Fibroblast of skin of back (primary cell): ENCODE data around the gene WHRN.

ENCODE experiments used
- DNase-seq: peaks from one replicate; pipeline ENCODE4 v3.0.0-alpha.2; 2013

The WHRN gene

DNA sequence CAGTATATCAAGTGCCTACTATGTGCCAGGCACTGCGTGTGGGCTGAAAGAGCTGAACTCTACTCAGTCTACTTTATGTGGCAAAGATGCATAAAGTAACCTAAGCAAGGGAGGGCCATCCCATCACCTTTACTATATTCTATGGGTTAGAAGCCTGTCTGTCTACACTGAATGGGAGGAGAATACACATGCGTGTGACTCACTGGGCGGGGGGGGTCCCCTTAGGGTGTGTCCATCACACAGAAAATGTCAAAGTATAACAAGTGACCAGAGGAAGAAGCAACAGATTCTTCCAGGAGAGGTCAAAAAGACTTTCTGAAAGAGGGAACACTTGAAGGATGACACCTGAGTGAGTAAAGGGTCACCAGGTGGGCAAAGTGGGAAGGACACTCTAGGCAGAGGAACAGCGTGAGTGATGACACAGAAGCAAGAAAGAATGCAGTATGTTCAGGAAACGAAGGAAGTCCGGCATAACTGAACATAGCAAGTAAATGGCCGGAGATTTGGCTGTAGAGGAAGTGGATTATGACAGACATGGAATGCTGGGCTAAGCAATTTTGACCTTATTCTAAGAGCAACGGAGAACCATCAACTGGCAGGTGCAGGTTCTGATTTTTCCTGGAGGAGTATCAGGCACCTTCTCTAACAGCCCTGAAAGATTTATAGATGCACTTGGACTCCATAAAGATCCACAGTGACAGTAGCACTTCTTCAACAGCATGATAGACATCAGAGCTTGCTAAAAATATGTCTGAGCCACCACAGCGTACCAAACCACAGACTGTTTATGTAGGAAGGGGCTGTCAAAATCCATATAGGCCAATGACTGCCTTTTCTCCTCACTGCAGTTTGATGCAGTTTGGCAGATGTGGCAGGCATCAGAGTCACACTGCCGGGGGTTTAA, 8.0 kb upstream of the WHRN start:
- no peak for DNase-seq

DNA sequence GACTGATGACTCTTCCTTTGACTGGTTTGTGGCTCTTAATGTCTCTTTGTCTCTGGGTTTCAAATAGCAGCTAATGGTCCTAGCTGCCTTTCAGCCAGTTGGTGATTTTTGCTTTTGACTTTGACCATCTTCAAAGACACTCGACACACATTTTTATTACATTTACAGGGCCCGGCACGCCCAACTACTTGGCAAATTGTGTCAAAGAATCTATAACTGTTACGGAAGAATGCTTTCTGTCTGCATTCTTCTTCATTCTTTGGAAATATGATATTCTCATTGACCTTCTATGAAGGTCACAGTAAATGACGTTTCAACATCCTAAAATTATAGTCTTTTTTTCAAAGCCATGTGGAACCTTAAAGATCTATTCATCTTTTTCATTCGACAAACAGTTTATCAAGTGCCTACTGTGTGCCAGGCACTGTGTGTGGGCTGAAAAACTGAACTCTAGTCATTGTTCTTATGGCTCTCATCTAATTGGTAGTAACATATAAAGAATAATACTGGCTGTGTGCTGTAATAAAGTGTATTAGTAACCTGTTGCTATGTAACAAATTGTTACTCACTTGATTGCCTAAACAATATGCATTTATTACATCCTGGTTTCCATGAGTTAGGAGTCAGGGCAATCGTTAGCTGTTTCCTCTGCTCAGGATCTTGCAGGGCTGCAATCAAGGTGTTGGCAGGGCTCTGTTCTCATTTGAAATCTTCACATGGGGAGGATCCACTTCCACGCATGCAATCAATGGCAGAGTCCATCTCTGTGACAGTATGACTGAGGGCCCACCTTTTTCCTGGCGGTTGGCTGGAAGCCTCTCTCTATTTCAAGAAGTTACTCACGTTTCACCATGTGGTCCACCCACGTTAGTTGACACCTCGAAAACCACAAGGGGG, 7.0 kb upstream of the WHRN start:
- no peak for DNase-seq

DNA sequence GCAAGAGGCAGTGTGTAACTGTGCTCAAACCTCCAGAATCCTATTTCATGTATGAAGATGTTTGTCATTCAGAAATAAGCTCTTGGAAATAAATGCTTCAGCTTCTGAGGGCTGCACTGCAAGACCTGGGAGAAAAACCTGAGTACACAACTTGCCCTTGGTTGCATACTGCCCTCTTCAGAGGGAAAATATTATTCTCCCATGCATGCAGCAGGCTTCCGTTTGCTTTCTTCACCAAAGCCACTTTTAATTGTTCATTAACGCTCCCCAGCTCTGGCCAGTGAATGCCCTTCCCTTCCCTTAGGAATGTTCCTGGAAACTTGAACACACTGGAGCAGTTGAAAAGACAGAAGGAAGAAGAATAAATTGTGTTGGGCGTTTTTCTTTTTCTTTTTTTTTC, 2.5 kb upstream of the WHRN start:
- DNase-seq, result no peak

DNA sequence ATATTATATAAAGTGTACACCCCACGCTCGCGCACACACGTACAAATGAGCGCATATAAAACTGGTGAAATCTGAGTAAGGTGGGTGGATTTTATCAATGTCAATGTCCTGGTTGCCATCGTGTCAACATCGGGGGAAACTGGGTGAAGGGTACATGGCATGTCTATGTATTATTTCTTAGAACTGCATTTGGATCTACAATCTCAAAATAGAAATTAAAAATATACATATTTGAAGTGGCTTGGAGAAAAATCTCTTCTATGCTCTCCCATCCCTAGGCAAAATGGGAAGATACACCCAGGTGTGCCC, 763 bp upstream of the WHRN start:
- DNase-seq, result no peak

DNA sequence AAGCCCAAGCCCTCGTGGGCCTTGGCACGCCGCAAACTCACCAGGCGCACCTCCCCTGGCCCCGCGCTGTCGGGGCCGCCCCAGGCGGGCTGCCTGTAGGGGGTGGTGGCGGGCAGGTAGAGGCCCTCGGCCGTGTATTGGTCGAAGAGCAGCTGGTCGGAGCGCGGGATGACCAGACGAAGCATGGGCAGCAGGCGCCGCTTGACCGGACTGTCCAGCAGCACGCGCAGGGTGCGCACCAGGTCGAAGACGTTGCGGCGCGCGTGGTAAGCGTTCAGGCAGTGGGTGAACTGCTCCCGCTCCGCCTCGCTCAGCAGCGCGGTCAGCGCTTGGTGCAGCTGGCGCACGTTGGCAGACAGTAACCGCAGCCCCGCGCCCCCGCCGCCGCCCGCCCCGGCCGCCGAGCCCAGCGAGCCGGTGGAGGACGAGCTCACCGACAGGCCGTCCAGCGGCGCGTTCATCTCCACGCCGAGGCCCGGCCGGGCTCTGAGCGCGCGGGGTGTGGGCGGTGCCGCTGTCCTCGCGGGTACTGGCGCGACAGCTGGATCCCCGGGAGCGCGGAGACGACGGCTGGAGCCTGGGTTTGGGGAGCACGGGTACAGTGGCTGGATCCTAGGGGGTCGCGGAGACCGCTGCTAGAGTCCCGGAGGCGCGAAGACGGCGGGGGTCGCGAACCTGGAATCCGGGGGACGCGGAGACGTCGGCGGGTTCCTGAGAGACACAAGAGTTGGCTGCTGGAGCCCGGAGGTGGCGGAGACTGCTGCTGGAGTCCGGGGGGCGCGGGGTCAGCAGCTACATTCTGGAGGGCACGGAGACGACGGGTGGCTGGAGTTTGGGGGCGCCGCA, 709 bp downstream of the WHRN start:
- peak; percentile 18 for DNase-seq

DNA sequence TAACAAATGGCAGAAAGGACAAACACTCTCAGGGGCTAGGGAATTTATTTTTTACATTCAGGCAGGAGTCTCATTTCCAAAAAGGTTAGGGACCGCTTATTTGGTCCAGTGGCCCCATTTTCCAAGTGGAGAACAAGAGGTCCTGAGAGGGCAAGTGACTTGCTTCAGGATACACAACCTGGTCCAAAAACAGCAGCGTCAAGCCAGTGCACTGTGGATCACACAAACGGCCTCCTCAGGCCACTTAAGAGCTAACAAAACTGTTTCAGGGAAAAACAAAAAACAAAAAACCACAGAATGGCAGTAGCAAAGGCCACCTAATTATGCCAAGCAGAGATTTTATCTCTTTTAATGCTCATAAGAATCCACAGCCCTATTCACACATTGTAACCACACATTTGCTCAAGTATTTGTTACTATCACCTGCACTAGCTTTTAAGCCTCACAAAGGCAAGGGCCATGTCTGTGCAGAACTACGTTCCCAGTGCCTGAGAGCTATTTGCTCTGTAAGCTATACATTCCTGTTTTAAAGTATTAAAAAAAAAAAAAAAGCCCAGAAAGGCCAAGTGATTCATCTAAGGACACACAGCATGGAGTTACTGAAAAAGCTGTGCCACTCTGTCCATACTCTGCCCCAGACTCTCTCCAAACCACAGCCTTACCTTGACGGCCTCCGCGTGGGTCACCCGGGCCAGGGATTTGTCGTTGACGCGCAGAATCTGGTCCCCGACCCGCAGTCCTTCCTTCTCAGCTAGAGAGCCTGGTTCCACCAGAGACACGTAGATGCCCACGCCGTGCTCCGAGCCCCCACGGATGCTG, 1.5 kb downstream of the WHRN start:
- DNase-seq, result no peak

DNA sequence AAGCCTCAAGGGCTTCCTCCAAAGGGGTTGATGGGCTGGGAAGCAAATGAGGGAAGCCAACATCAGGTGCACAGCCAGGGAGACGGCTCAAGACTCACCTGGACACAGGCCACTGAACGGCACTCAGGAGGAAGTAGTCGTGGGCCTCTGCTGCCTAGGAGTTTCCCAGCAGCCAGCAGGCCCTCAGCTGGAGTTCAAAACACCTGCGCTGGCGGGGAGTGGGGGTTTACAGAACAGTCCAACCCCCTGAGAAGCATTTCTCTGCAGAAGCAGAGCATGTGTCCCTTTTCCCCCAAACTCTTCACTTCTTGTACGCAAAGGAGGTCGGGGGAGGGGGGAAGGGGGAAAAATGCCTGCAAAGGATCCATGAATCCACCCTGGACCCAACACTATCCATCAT, 2.3 kb downstream of the WHRN start:
- no peak for DNase-seq

DNA sequence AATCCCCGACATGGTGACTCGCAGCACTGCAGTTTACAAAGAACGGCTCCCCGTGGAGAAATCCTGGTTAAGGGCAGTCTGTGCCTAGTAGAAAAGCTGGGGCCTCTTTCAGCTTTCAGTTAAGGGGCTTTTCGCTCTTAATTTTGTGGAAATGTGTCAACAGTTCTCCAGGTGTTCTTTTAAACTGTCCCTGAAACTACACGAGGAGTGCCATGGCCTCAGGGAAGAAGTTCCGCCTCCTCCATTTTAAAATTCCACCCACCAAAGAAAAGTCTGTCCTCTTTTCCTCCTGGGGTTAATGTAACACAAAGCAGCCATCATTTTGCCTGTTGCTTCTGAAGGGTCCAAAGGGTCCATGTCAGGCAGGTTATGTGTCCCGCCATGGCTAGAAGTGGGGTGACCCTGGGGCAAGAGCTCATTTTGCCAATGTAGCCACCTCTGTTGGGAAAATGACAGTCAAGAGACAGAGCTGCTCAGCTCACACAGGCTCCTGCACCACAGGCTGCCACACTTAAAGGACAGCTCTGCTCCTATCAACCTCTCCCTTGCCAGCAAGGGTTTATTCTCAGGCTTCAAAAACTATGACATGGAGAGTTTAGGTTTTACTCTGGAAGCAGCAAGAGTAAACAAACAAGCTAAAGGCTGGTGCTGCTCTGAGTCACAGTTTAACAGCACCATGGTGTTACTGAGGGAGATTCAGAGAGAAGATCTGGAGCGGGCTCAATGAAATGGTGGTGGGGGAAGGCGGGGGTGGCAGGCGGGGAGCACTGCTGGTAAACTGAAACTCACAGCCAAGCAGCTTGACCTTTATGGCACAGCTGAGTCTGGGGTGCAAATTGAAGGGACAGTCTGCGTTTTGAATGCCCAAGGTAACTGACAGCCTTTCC, 3.2 kb downstream of the WHRN start:
- DNase-seq, result peak; percentile 51

DNA sequence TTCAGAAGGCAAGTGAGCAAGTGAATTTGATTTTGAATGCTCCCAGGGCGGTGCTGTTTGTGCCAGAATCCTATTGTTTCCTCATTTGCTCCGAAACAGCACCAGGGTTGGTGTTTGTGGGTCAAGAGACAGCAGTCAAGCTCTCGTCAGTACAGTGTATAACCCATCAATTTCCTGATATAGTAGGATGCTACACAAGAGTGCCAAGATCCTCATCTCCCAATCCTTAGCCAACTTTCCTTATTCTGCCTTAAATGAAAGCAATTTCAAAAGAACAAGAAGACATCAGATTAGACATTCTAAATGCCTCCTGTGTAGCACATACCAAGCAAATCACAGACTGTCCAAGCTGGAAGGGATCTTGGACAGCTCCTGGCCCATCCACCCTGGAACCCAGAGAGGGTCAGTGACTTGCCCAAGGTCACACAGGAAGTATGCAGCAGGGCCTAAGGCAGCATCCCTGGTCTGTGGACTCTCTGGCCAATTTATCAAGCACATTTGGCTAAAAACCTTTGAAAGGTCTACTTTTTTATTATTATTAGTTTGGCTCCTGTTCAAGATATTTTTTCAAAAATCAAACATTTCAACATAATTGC, 4.5 kb downstream of the WHRN start:
- no peak for DNase-seq

DNA sequence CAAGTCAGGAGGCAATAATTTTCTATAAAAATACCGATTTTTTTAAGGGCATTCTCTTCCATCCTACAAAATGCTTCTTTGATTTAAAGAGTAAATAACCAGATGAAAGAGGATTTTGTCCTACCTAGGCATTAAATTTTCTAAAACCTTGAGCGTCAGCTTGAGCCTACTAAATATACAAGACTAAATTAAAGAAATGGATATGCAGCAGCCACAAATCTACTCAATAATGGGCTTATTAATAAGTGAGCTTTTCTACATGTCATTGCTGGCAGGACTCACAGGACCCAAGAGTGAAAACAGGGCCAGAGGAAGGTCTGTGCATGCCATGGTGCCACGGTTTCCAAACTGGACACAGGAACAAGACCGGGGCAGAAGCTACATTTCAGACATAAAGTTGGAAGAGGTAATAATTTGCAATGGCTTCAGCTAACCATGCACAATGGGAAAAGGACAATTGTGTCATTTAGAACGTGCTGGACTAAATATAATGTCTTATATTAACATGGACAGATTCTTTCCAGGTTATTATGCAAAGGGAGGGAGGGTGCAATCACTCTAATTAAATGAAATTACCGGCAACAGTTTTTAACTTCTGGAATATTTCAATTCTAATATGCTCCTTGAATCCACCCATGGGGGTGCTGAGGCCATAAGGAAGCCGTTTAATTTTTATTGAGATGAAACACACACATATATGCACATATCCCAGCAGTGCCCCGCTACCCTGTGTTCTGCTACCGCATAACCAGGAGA, 5.2 kb downstream of the WHRN start:
- no peak for DNase-seq

DNA sequence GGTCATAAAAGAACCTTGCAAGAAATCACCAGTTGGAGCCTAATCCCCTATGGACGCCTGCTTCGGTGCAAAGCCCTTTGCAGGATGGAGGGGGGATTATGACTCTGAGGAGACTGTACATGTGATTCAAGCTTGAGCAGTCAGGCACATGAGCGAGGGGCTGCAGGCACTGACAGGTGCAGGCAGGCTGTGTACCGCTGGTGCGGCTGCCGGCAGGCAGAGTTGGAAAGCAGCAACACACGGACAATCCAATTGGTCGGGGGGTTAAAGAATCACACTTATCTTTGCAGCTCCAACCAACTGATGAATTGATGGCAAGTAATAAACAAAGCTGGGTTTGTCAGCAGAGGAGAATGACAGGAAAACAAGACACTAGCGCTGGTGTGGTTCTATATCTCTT, 5.7 kb downstream of the WHRN start:
- DNase-seq, result no peak

DNA sequence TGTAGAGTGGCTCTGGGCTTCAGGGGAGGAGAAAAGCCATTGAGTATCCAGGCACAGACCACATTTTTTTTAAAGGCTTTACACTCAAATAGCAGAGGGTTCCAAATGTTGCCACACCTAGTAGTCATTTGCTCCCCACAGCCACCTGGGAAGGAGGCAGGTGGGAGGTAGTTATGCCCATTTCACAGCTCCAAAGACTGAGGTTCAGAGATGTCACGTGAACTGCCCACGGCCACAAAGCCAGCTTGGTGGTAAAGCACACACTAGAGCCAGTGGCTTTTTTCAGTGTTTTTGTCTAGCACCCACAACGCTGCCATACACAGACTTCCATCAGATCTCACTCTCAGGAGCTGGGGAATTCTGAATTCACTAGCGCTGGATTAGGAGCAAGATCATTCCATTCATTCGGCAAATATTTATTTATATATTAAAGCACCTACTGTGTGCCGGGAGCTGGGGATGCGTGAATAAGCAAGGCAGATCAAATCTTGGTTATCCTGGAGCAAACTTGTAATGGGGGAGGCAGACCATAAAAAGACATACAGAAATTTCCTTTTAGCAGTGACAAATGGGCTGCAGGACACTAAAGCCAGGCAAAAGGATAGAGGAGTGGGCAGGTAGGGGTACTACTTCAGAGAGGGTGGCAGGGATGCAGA, 7.4 kb downstream of the WHRN start:
- no peak for DNase-seq

DNA sequence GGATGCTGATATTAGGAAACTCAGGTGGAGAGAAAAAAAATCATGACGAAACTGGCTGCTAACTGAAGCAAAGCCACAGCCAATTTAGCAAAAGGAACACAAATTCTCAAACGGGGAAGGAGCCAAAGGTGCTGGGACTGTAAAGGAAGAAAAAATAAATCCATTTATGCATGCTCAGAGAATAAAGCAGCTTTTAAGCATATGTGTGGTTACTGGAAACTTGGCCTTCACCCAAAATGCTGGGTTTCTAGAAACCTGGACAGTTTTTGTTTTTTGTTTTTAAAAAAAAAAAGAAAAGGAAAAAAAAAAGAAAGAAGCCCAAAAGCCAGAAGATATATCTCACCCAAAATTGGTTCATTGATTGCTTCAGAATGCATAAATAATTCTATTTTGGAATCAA, 8.0 kb downstream of the WHRN start:
- DNase-seq, result no peak

DNA sequence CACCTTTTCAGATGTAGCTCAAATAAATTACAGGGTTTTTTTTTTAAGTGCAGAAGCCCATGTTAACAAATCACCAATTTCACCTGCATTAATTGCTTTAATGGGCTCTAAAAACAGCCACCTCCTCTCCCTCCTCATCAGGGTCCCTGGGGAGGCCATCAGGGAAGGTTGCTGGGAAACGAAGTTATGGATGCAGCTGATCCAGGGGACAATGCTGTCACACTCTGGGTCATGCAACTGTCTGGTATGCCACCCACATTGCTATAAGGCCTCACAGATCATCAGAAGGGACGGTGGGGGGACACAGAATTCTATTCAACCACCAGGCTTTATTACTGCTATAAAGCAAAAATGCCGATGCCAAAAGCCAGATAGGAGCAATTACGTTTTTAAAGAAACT, 9.3 kb downstream of the WHRN start:
- DNase-seq, result no peak

DNA sequence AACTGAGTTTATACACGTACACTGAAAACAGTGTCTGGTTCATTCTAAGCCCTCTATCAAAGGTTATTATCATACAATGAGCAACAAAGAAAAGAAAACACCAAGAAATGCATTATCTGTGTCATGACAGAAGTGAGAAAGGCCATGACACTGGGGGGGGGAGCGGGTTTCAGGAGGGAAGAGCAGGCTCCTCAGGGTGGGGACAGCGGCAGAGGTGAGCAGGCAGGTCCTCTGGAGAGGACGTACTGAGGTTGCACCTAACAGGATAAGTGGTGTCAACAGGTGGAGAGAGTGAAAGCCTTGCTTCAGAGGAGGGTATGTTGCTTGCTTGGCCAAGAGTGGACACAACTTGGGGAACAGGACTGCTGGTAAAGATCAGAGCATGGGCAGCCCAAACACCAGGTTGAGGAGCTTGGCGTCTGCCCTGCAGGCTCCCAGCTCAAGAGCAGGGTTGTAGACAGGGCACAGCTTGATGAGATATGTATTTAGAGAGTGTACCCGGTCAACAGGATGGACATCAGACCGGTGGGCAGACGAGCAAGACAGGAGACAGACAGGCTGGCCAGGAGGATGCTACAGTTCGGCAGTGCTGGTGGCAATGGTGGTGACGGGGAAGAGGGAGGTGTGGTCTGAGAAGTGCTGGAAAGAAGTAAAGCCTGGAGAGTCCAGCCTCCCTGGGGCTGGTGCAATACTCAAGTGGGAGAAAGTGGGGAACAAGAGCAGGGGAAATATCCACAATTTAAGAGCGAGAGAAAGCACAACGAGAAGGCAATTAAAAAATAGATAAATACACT, 10.3 kb downstream of the WHRN start:
- DNase-seq, result no peak

DNA sequence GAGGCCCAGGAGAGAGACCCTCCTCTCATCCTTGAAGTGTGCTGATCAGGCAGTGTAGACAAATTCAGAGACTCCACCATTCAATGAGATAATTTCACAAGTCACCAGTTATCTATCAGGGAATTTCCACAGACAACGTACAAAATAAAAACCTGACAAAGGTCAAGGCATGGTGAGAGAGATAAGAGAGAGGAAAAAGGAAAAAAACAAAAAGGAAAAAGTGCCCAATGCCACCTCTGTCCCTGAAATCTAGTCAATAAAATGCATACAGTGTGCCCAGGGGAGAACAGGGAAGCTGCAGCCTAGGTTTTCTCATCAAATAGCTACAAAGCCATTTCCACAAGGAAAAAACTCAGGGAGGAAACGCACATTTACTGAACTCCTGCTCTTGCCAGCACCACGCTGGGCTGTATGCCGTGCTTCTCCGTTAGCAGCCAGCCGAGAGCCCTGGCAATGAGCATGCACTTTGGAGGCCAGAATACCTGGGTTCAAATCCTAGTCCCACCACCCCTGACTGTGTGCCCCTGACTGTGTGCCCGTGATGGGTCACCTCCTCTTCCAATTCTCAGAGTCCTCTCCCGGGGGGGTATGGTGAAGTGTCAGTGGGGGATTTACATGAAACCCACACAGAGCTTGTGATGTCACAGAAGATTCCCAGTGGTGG, 11.6 kb downstream of the WHRN start:
- no peak for DNase-seq

DNA sequence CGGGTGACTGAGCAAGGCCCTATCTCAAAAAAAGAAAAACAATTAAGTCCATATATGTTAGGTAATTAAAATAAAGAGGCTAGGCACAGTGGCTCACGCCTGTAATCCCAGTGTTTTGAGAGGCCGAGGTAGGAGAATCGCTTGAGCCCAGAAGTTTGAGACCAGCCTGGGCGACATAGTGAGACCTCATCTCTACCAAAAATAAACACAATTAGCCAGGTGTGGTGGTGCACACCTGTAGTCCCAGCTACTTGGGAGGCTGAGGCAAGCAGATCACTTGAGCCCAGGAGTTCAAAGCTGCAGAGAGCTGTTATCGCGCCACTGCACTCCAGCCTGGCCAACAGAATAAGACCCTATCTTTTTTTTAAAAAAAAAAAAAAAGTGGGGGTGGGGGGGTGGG, 12.3 kb downstream of the WHRN start:
- DNase-seq, result no peak
